ENCODE results near the gene DUSP9. TPM values are rescaled to one million over a fixed set of nuclear protein-coding genes. Genes with fewer than 3 reads are reported as not detected.

The DUSP9 gene
- total RNA-seq, 1 donor from 2014 or later = 4.1 TPM

GRCh38 chrX:153653556-153653955, 6.6 kb downstream of the DUSP9 start:
- no peak for TF ChIP-seq CTCF (IDR thresholded peaks at IDR 0.05; ENCODE audit: insufficient read depth, low read length, poor library complexity, severe bottlenecking)
- H3K4me3 ChIP-seq (ENCODE audit: low read depth, low read length) = no peak overlapping the region
- no peak for DNase-seq (ENCODE audit: low read depth)
- H3K27me3 ChIP-seq (ENCODE audit: control insufficient read depth, insufficient read depth, low read length) = peaks cover 3% of the 10 kb centered on the region
- H3K36me3 ChIP-seq (ENCODE audit: control insufficient read depth, insufficient read depth, low read length) = no peaks in the 10 kb centered on the region

- Histone ChIP-seq H3K36me3 (ENCODE audit: control insufficient read depth, insufficient read depth, low read length) (no peaks in the 10 kb centered on the region), H3K4me3 (ENCODE audit: low read depth, low read length) (no peak overlapping the region), H3K27me3 (ENCODE audit: control insufficient read depth, insufficient read depth, low read length) (peaks cover 4% of the 10 kb centered on the region)
- DNase-seq (ENCODE audit: low read depth) = no peak
- TF ChIP-seq CTCF (IDR thresholded peaks at IDR 0.05; ENCODE audit: insufficient read depth, low read length, poor library complexity, severe bottlenecking) = no peak
Measured at GRCh38 chrX:153657161-153657560, 10.2 kb downstream of the DUSP9 start.

GRCh38 chrX:153659268-153659667, 12.3 kb downstream of the DUSP9 start:
- TF ChIP-seq CTCF (IDR thresholded peaks at IDR 0.05; ENCODE audit: insufficient read depth, low read length, poor library complexity, severe bottlenecking) = no peak
- Histone ChIP-seq H3K36me3 (ENCODE audit: control insufficient read depth, insufficient read depth, low read length) (no peaks in the 10 kb centered on the region), H3K4me3 (ENCODE audit: low read depth, low read length) (no peak overlapping the region), H3K27me3 (ENCODE audit: control insufficient read depth, insufficient read depth, low read length) (peaks cover 6% of the 10 kb centered on the region)
- no peak for DNase-seq (ENCODE audit: low read depth)

GRCh38 chrX:153662266-153662665, 15.3 kb downstream of the DUSP9 start:
- H3K36me3 ChIP-seq (ENCODE audit: control insufficient read depth, insufficient read depth, low read length) = no peaks in the 10 kb centered on the region
- no peak overlapping the region for H3K4me3 ChIP-seq (ENCODE audit: low read depth, low read length)
- H3K27me3 ChIP-seq (ENCODE audit: control insufficient read depth, insufficient read depth, low read length) = peaks cover 10% of the 10 kb centered on the region
- DNase-seq (ENCODE audit: low read depth) = no peak
- peak; percentile 34 for TF ChIP-seq CTCF (IDR thresholded peaks at IDR 0.05; ENCODE audit: insufficient read depth, low read length, poor library complexity, severe bottlenecking)

GRCh38 chrX:153665726-153666306, 18.8 kb downstream of the DUSP9 start:
- no peak for DNase-seq (ENCODE audit: low read depth)
- peaks cover 12% of the 10 kb centered on the region for H3K27me3 ChIP-seq (ENCODE audit: control insufficient read depth, insufficient read depth, low read length)
- TF ChIP-seq CTCF (IDR thresholded peaks at IDR 0.05; ENCODE audit: insufficient read depth, low read length, poor library complexity, severe bottlenecking) = no peak

GRCh38 chrX:153667281-153667955, 20.4 kb downstream of the DUSP9 start:
- Histone ChIP-seq H3K36me3 (ENCODE audit: control insufficient read depth, insufficient read depth, low read length) (no peaks in the 10 kb centered on the region), H3K27me3 (ENCODE audit: control insufficient read depth, insufficient read depth, low read length) (peaks cover 6% of the 10 kb centered on the region), H3K4me3 (ENCODE audit: low read depth, low read length) (no peak overlapping the region)
- no peak for TF ChIP-seq CTCF (IDR thresholded peaks at IDR 0.05; ENCODE audit: insufficient read depth, low read length, poor library complexity, severe bottlenecking)
- DNase-seq (ENCODE audit: low read depth) = no peak

More at GRCh38 chrX:153665726-153666306, 18.8 kb downstream of the DUSP9 start:
- Histone ChIP-seq H3K36me3 (ENCODE audit: control insufficient read depth, insufficient read depth, low read length) (no peaks in the 10 kb centered on the region), H3K4me3 (ENCODE audit: low read depth, low read length) (no peak overlapping the region)
